ENCODE results near the gene ABCA12.
A peak's percentile ranks its signal among the peaks of the same experiment; 100 is the strongest.

Gene ABCA12

DNA sequence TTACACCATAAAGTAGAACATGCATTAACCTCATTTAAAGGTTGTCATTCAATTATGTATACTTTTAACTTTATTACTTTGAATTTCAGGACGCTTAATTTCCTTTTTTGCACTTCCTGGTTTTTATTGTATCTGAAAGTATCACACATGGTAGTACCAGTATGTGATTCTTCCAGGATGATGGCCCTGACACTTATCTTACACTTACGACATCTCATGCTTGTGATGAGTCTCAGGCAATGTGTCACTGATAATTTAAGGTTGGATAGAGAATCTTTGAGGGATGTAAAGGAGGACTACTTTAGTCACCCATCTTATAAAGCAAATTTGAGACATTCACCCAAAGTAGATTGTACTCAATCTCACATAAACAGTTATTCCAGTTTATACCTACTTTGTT lies 74.9 kb downstream of the ABCA12 start:
- H3K27me3 ChIP-seq (replicated peaks), result no peaks in the 10 kb centered on the region
- H3K36me3 ChIP-seq (replicated peaks), result no peaks in the 10 kb centered on the region
- H3K4me3 ChIP-seq (ENCODE audit: low read depth, low read length), result no peak overlapping the region
- TF ChIP-seq, protein P1, sequence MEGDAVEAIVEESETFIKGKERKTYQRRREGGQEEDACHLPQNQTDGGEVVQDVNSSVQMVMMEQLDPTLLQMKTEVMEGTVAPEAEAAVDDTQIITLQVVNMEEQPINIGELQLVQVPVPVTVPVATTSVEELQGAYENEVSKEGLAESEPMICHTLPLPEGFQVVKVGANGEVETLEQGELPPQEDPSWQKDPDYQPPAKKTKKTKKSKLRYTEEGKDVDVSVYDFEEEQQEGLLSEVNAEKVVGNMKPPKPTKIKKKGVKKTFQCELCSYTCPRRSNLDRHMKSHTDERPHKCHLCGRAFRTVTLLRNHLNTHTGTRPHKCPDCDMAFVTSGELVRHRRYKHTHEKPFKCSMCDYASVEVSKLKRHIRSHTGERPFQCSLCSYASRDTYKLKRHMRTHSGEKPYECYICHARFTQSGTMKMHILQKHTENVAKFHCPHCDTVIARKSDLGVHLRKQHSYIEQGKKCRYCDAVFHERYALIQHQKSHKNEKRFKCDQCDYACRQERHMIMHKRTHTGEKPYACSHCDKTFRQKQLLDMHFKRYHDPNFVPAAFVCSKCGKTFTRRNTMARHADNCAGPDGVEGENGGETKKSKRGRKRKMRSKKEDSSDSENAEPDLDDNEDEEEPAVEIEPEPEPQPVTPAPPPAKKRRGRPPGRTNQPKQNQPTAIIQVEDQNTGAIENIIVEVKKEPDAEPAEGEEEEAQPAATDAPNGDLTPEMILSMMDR (IDR thresholded peaks at IDR 0.05; ENCODE audit: low read depth, low read length, missing control alignments), result no peak
- in situ Hi-C loops (cut with HindIII; ENCODE audit: low pct_ligation_motif_present, low sequenced_read_pairs), result no loop called here
- no peak for DNase-seq
- no peak overlapping the region for H3K27ac ChIP-seq

DNA sequence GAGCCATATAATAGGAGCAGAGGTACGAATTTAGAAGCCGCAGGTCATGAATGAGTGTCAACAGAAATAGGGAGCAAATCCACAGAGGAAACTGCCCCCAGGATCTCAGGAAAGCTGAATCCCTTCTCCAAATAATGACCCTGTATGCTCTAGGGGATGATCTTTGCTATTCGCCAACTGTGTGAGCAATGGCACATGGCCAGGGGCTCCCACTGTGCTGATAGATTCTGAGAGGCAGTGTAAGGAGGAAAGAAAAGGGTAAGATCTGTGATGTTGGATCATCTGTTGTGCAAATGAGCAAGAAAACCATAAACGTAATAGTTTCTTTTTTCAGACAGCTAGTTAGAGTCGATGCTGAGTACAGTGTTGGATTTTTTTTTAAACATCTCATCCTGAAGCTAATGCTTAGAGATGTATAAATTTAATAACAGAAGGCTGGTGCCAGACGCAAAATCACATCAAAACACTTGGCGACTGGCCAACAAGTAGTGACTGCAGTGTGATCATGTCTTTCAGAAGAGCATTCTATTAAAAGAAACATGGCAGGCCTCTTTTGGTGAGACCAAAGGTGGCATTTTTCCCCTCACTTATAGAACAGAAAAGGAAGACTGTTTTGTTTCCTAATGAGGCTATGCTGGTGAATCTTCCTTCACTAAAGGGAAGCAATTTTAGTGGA lies 77.4 kb downstream of the ABCA12 start:
- no peak overlapping the region for H3K4me3 ChIP-seq (ENCODE audit: low read depth, low read length)
- TF ChIP-seq, protein P1 (IDR thresholded peaks at IDR 0.05; ENCODE audit: low read depth, low read length, missing control alignments), result no peak
- no peak overlapping the region for H3K27ac ChIP-seq
- DNase-seq, result peak; percentile 4
- in situ Hi-C loops (cut with HindIII; ENCODE audit: low pct_ligation_motif_present, low sequenced_read_pairs), result no loop called here
- H3K27me3 ChIP-seq (replicated peaks), result no peaks in the 10 kb centered on the region
- no peaks in the 10 kb centered on the region for H3K36me3 ChIP-seq (replicated peaks)

GRCh38 chr2:215059724-215060123 lies 78.7 kb downstream of the ABCA12 start:
- peak; percentile 48 for DNase-seq
- Histone ChIP-seq H3K27ac (no peak overlapping the region), H3K4me3 (ENCODE audit: low read depth, low read length) (no peak overlapping the region), H3K27me3 (replicated peaks) (no peaks in the 10 kb centered on the region), H3K36me3 (replicated peaks) (no peaks in the 10 kb centered on the region)
- in situ Hi-C loops (cut with HindIII; ENCODE audit: low pct_ligation_motif_present, low sequenced_read_pairs), result no loop called here
- TF ChIP-seq, protein P1 (IDR thresholded peaks at IDR 0.05; ENCODE audit: low read depth, low read length, missing control alignments), result no peak

DNA sequence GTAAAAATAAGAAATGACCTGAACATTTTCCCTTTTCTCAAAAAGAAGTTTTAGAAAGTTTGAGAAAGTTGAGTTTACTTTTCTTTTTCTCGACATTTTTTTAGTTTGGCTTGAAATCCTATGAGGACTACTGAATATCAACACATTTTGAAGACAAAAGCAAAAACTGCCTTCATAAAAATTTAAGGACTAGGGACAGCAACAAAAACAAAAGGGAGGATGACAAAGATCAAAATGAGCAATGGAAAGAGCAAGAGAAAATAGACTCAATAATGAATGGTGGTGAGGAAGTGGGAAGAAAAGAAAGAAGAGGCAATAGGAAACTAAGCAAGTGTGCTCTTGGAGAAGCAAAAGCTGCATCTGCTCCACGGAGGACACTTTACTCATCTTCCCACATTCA lies 82.5 kb downstream of the ABCA12 start:
- H3K27me3 ChIP-seq (replicated peaks), result no peaks in the 10 kb centered on the region
- in situ Hi-C loops (cut with HindIII; ENCODE audit: low pct_ligation_motif_present, low sequenced_read_pairs), result no loop called here
- TF ChIP-seq, protein P1 (IDR thresholded peaks at IDR 0.05; ENCODE audit: low read depth, low read length, missing control alignments), result no peak

GRCh38 chr2:215052810-215053209 lies 85.6 kb downstream of the ABCA12 start:
- no peaks in the 10 kb centered on the region for H3K36me3 ChIP-seq (replicated peaks)
- no peak for DNase-seq
- in situ Hi-C loops (cut with HindIII; ENCODE audit: low pct_ligation_motif_present, low sequenced_read_pairs), result no loop called here
- H3K4me3 ChIP-seq (ENCODE audit: low read depth, low read length), result no peak overlapping the region
- TF ChIP-seq, protein P1 (IDR thresholded peaks at IDR 0.05; ENCODE audit: low read depth, low read length, missing control alignments), result no peak
- no peak overlapping the region for H3K27ac ChIP-seq
- H3K27me3 ChIP-seq (replicated peaks), result no peaks in the 10 kb centered on the region

More for the DNA sequence above, 82.5 kb downstream of the ABCA12 start:
- DNase-seq, result no peak
- H3K27ac ChIP-seq, result no peak overlapping the region
- no peaks in the 10 kb centered on the region for H3K36me3 ChIP-seq (replicated peaks)
- no peak overlapping the region for H3K4me3 ChIP-seq (ENCODE audit: low read depth, low read length)

GRCh38 chr2:215052404-215052803 lies 86.0 kb downstream of the ABCA12 start:
- Histone ChIP-seq H3K36me3 (replicated peaks) (no peaks in the 10 kb centered on the region), H3K27me3 (replicated peaks) (no peaks in the 10 kb centered on the region), H3K4me3 (ENCODE audit: low read depth, low read length) (no peak overlapping the region), H3K27ac (no peak overlapping the region)
- TF ChIP-seq, protein P1 (IDR thresholded peaks at IDR 0.05; ENCODE audit: low read depth, low read length, missing control alignments), result no peak
- in situ Hi-C loops (cut with HindIII; ENCODE audit: low pct_ligation_motif_present, low sequenced_read_pairs), result no loop called here
- no peak for DNase-seq

Measured in brain microvascular endothelial cell (primary cell).